HCT116 (cell line): ENCODE data around the gene CKAP2L.

ENCODE experiments used
- CBX3 ChIP-seq: IDR thresholded peaks from 2 replicates; pipeline ENCODE4 v1.6.1; 2012; ENCODE audit warnings: low read depth
- ELF1 ChIP-seq: IDR thresholded peaks from 2 replicates; pipeline ENCODE4 v1.6.1; 2012; ENCODE audit warnings: low read depth, borderline replicate concordance
- EZH2 ChIP-seq: fragments of 200-600 bp; sonication (generic); IDR thresholded peaks from 2 replicates; pipeline ENCODE4 v1.6.1; 2017; ENCODE audit warnings: antibody characterized with exemption, mixed run types
- JUND ChIP-seq: IDR thresholded peaks from 2 replicates; pipeline ENCODE4 v1.6.1; 2012
- POLR2A ChIP-seq: IDR thresholded peaks from 2 replicates; pipeline ENCODE4 v1.7.0; 2011; ENCODE audit warnings: borderline replicate concordance; ENCODE audit not compliant: insufficient read depth, insufficient read length; ENCODE audit errors: extremely low read depth
- SP1 ChIP-seq: IDR thresholded peaks from 2 replicates; pipeline ENCODE4 v1.6.1; 2012; ENCODE audit warnings: low read depth
- TCF7L2 ChIP-seq: IDR thresholded peaks from 2 replicates; pipeline ENCODE4 v1.7.0; 2011; ENCODE audit warnings: borderline replicate concordance, inconsistent platforms; ENCODE audit not compliant: insufficient read depth, insufficient read length; ENCODE audit errors: extremely low read depth
- YY1 ChIP-seq: IDR thresholded peaks from 2 replicates; pipeline ENCODE4 v1.6.1; 2011; ENCODE audit warnings: low read length, low read depth, moderate library complexity, mild to moderate bottlenecking; ENCODE audit not compliant: insufficient replicate concordance; ENCODE audit errors: extremely low read depth
- TF ChIP-seq, protein P1 (sequence below), 3 experiments: fragments of 200-600 bp in 1 of 3; sonication (generic) in 1 of 3; IDR thresholded peaks in 2 of 3; conservative IDR thresholded peaks in 1 of 3; 2 replicates each; pipeline ENCODE4 v1.5.1; 2012 to 2017; ENCODE audit warnings: low read depth in 2 of 3, low read length in 2 of 3, antibody characterized with exemption in 1 of 3, borderline replicate concordance in 1 of 3, control low read depth in 1 of 3, mild to moderate bottlenecking in 1 of 3, mixed read lengths in 1 of 3, mixed run types in 1 of 3, moderate library complexity in 1 of 3; ENCODE audit not compliant: insufficient read depth in 1 of 3
- TF ChIP-seq, protein P2 (sequence below): IDR thresholded peaks from 2 replicates; pipeline ENCODE4 v1.6.1; 2012; ENCODE audit warnings: low read depth

DNA sequence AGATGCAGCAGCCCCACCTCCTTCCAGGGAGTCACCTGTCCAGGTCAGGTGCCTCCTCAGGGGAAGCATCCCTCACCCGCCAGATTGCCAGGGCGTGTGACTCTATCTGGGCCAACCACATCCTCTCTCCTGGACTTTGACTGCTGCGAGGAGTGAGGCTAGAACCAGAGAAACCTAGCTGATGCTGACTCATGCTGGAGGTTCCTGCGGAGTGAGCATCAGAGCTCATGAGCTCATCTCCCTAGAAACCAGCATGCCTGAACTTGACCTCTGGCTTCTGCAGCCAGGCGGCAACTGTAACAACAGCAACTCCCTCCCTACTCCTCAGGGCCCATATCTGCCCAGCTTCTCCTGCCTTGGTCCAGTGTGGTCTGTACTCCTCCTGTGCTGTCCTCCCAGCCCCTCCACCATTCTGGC is 71.9 kb downstream of the CKAP2L start:
- TF ChIP-seq, protein P1, sequence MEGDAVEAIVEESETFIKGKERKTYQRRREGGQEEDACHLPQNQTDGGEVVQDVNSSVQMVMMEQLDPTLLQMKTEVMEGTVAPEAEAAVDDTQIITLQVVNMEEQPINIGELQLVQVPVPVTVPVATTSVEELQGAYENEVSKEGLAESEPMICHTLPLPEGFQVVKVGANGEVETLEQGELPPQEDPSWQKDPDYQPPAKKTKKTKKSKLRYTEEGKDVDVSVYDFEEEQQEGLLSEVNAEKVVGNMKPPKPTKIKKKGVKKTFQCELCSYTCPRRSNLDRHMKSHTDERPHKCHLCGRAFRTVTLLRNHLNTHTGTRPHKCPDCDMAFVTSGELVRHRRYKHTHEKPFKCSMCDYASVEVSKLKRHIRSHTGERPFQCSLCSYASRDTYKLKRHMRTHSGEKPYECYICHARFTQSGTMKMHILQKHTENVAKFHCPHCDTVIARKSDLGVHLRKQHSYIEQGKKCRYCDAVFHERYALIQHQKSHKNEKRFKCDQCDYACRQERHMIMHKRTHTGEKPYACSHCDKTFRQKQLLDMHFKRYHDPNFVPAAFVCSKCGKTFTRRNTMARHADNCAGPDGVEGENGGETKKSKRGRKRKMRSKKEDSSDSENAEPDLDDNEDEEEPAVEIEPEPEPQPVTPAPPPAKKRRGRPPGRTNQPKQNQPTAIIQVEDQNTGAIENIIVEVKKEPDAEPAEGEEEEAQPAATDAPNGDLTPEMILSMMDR (IDR thresholded peaks at IDR 0.05 in 2 of 3, conservative IDR thresholded peaks at IDR 0.05 in 1 of 3; ENCODE audit: borderline replicate concordance in 1 of 3, insufficient read depth in 1 of 3, low read depth in 2 of 3, low read length in 2 of 3), result no peak
- no peak for TF ChIP-seq POLR2A
- TF ChIP-seq JUND, result peak; percentile 65
- TF ChIP-seq ELF1, result no peak
- TF ChIP-seq TCF7L2, result peak; percentile 68
- TF ChIP-seq CBX3, result no peak
- no peak for TF ChIP-seq EZH2
- no peak for TF ChIP-seq YY1
- TF ChIP-seq, protein P2, sequence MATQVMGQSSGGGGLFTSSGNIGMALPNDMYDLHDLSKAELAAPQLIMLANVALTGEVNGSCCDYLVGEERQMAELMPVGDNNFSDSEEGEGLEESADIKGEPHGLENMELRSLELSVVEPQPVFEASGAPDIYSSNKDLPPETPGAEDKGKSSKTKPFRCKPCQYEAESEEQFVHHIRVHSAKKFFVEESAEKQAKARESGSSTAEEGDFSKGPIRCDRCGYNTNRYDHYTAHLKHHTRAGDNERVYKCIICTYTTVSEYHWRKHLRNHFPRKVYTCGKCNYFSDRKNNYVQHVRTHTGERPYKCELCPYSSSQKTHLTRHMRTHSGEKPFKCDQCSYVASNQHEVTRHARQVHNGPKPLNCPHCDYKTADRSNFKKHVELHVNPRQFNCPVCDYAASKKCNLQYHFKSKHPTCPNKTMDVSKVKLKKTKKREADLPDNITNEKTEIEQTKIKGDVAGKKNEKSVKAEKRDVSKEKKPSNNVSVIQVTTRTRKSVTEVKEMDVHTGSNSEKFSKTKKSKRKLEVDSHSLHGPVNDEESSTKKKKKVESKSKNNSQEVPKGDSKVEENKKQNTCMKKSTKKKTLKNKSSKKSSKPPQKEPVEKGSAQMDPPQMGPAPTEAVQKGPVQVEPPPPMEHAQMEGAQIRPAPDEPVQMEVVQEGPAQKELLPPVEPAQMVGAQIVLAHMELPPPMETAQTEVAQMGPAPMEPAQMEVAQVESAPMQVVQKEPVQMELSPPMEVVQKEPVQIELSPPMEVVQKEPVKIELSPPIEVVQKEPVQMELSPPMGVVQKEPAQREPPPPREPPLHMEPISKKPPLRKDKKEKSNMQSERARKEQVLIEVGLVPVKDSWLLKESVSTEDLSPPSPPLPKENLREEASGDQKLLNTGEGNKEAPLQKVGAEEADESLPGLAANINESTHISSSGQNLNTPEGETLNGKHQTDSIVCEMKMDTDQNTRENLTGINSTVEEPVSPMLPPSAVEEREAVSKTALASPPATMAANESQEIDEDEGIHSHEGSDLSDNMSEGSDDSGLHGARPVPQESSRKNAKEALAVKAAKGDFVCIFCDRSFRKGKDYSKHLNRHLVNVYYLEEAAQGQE, result no peak
- peak; percentile 49 for TF ChIP-seq SP1
